Colonic mucosa (tissue), 4 donors: ENCODE data around the gene SCGB1D2. TPM values are rescaled to one million over a fixed set of nuclear protein-coding genes. Genes with fewer than 3 reads are reported as not detected.

ENCODE experiments used
- DNase-seq: peaks from one replicate; pipeline ENCODE4 v3.0.0-alpha.2; 2020
- H3K27ac ChIP-seq: fragments of 200-600 bp; one replicate; pipeline ENCODE4 v1.8.0; 2021
- H3K27me3 ChIP-seq: fragments of 200-600 bp; one replicate; pipeline ENCODE4 v1.8.0; 2021
- H3K36me3 ChIP-seq: fragments of 200-600 bp; one replicate; pipeline ENCODE4 v1.8.0; 2021
- H3K4me1 ChIP-seq: fragments of 200-600 bp; one replicate; pipeline ENCODE4 v1.8.0; 2021; ENCODE audit warnings: mild to moderate bottlenecking
- H3K4me3 ChIP-seq: fragments of 200-600 bp; one replicate; pipeline ENCODE4 v1.8.0; 2021
- H3K9ac ChIP-seq, 2 donors: one replicate each; pipeline ENCODE4 v1.7.0; 2013; ENCODE audit warnings: control low read depth in 2 of 2, low read depth in 2 of 2, low read length in 2 of 2
- H3K9me3 ChIP-seq: fragments of 200-600 bp; one replicate; pipeline ENCODE4 v1.8.0; 2021
- intact Hi-C: fragments of 100-400 bp; cut with DNase I; formaldehyde crosslinking; loops from one replicate; pipeline ENCODE4 v1.14.1; 2022
- total RNA-seq, 2 donors: library from RNA; stranded (reverse); fragmentation: NEBNext Ultra II Directional in 1 of 2; extraction: Animal tissue kit (Norgen Biotek cat#: 25700) in 1 of 2; gene quantifications; one replicate each; pipeline ENCODE4 v1.2.1, GENCODE V29; 2021
- TF ChIP-seq, protein P1 (sequence below): fragments of 200-600 bp; IDR thresholded peaks from one replicate; pipeline ENCODE4 v1.8.0; 2022; ENCODE audit warnings: antibody characterized with exemption, mild to moderate bottlenecking
- donor health status: healthy.
- donor health status: DM: no; HTN: no; CAD: no.
- donor health status: DM: no; HTN: no; CAD: no.

Gene SCGB1D2
- total RNA-seq, 2 donors from 2014 or later: not detected

DNA sequence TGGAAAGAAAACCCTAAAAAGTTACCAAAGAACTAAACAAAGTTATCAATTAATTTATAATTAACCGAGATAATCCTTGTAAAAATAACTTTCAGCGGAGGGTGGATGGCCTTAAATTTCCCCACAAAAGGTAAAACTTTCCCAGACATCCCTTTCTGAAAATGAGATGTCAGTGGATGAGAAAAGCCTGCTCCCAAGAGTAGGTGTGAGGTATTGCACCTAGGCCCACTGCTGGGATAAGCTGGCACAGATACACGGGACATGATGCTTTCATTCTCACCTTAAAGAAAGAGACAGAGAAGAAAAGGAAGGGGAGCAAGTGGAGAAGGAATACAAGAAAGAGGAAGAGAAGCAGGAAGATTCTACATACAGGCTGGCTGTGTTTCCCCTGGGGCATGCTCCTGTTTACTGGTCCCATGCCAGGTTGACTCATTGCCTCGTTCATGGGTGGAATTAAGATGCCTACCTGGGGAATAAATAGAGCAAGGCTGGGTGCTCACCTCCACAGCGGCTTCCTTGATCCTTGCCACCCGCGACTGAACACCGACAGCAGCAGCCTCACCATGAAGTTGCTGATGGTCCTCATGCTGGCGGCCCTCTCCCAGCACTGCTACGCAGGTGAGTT, 27.7 kb downstream of the SCGB1D2 start, which contains the start of gene SCGB2A2:
TSS of gene SCGB2A2 (plus strand) at position 505 of the 625 bp plus-strand sequence. CDS start at position 564, 59 bp downstream.
- DNase-seq: no peak
- intact Hi-C loops: no loop called here
- no peak within 1 kb of the TSS for H3K9ac ChIP-seq
- no peaks in the 10 kb centered on the region for H3K27me3 ChIP-seq
- no peaks in the 10 kb centered on the region for H3K36me3 ChIP-seq
- H3K4me1 ChIP-seq: no peaks in the 10 kb centered on the region
- H3K9me3 ChIP-seq: no peaks in the 10 kb centered on the region
- no peak within 1 kb of the TSS for H3K27ac ChIP-seq
- TF ChIP-seq, protein P1, sequence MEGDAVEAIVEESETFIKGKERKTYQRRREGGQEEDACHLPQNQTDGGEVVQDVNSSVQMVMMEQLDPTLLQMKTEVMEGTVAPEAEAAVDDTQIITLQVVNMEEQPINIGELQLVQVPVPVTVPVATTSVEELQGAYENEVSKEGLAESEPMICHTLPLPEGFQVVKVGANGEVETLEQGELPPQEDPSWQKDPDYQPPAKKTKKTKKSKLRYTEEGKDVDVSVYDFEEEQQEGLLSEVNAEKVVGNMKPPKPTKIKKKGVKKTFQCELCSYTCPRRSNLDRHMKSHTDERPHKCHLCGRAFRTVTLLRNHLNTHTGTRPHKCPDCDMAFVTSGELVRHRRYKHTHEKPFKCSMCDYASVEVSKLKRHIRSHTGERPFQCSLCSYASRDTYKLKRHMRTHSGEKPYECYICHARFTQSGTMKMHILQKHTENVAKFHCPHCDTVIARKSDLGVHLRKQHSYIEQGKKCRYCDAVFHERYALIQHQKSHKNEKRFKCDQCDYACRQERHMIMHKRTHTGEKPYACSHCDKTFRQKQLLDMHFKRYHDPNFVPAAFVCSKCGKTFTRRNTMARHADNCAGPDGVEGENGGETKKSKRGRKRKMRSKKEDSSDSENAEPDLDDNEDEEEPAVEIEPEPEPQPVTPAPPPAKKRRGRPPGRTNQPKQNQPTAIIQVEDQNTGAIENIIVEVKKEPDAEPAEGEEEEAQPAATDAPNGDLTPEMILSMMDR: no peak
- no peak within 1 kb of the TSS for H3K4me3 ChIP-seq

DNA sequence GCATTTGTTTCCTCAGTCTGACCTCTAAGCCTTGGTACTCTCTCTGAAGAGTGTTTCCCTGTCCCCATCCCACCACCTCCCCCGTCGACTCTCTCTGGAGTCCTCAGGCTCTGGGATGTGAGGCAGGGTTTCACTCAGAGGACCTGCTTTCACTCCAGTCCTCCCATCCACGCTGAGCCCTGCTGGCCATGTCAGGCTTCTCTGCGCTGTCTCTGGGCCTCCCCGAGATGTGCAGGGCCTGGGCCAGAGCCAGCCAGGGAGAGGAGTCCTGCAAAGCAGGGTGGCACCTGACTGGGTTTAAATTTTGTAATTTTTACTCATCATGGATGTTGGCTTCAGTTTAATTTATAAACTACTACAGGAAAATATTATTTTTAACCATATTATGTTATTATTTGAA, 31.2 kb downstream of the SCGB1D2 start:
- Histone ChIP-seq H3K4me1 (no peaks in the 10 kb centered on the region), H3K4me3 (no peak overlapping the region), H3K9me3 (no peaks in the 10 kb centered on the region), H3K9ac (no peak overlapping the region), H3K36me3 (no peaks in the 10 kb centered on the region), H3K27ac (no peak overlapping the region), H3K27me3 (no peaks in the 10 kb centered on the region)
- TF ChIP-seq, protein P1: no peak
- DNase-seq: no peak
- intact Hi-C loops: no loop called here

DNA sequence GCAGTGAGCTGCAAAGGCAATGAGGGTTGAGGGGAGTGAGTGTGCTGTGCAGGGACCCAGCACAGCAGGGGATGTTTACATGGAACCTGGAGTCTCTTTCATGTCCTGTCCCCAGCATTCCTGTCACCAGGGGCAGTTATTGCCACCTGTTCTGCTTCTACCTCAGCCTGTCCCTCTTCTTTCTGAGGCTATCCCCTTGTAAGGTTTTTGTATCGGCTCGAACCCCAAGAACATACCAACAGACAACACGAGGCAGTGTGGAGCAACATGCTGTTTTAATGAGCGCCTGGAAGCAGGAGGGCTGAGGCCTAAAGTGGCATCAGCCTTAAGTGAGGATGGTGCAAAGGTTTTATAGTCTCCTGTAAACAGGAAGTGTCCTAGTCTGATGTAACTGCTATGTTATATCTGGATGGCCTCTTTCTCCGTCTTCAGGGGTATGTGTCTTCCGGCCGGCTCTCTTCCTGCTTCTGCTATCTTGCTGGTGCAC, 31.8 kb downstream of the SCGB1D2 start:
- Histone ChIP-seq H3K27me3 (no peaks in the 10 kb centered on the region), H3K9ac (no peak overlapping the region), H3K9me3 (no peaks in the 10 kb centered on the region), H3K4me3 (no peak overlapping the region), H3K36me3 (no peaks in the 10 kb centered on the region), H3K27ac (no peak overlapping the region), H3K4me1 (no peaks in the 10 kb centered on the region)
- no peak for DNase-seq
- intact Hi-C loops: no loop called here
- TF ChIP-seq, protein P1: no peak

DNA sequence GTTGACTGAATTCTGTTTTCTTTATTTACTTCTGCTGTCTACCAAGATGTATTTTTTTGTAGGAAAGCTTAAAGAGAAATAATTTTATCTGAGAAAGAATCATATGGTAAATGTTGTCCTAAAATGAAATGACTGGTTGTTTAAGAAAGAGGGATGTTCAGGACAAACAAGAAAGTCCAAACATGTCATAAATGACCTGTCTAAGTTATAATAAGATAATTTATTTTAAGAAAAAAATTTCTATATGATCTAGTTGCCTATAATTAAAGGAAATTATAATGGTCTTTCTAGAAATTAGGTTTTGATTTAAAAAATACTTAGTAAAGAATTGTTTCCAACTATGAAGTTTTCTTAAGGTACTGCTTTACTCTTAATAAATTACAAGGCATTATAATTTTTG, 38.4 kb downstream of the SCGB1D2 start:
- Histone ChIP-seq H3K27me3 (no peaks in the 10 kb centered on the region), H3K36me3 (no peaks in the 10 kb centered on the region), H3K9me3 (no peaks in the 10 kb centered on the region), H3K4me1 (no peaks in the 10 kb centered on the region), H3K4me3 (no peak overlapping the region), H3K27ac (no peak overlapping the region), H3K9ac (no peak overlapping the region)
- intact Hi-C loops: no loop called here
- TF ChIP-seq, protein P1: no peak
- DNase-seq: no peak

Other genes with a start within 250 kb of the SCGB1D2 start
- gene INCENP, start 118.2 kb upstream of the SCGB1D2 start, total RNA-seq: 10 to 100 TPM; 35.1 to 93.4 TPM
- not detected for gene SCGB1D1, start 52.0 kb upstream of the SCGB1D2 start, total RNA-seq
- 1 to 10 TPM; 6.1 to 6.7 TPM for gene SCGB2A1, start 33.6 kb upstream of the SCGB1D2 start, total RNA-seq
- not detected for gene SCGB2A2, start 27.9 kb downstream of the SCGB1D2 start, total RNA-seq
- gene SCGB1D4, start 56.8 kb downstream of the SCGB1D2 start, total RNA-seq: not detected
- 10 to 100 TPM; 32.5 to 71.7 TPM for gene ASRGL1, start 95.2 kb downstream of the SCGB1D2 start, total RNA-seq
- 1 to 10 TPM in 1 of 2 donors, not detected in 1; 2.3 TPM for gene SCGB1A1, start 176.8 kb downstream of the SCGB1D2 start, total RNA-seq